Endothelial cell (in vitro differentiated cells): ENCODE data around the gene CRYGS. TPM values are rescaled to one million over a fixed set of nuclear protein-coding genes. Genes with fewer than 3 reads are reported as not detected.

Experiments used
- DNase-seq: peaks from one replicate; pipeline ENCODE4 v3.0.0; 2021; ENCODE audit warnings: low spot score
- H3K27ac Mint-ChIP-seq: one replicate; pipeline ENCODE4 v1.8.0; 2021; ENCODE audit warnings: mixed read lengths, inconsistent platforms; ENCODE audit not compliant: unreplicated experiment
- H3K27me3 Mint-ChIP-seq: one replicate; pipeline ENCODE4 v1.8.0; 2021; ENCODE audit warnings: mild to moderate bottlenecking, moderate library complexity, mixed read lengths, inconsistent platforms; ENCODE audit not compliant: unreplicated experiment
- H3K36me3 Mint-ChIP-seq: one replicate; pipeline ENCODE4 v1.8.0; 2021; ENCODE audit warnings: mild to moderate bottlenecking, low read depth, mixed read lengths, inconsistent platforms; ENCODE audit not compliant: unreplicated experiment
- H3K4me1 Mint-ChIP-seq: one replicate; pipeline ENCODE4 v1.8.0; 2021; ENCODE audit warnings: mild to moderate bottlenecking, mixed read lengths, inconsistent platforms; ENCODE audit not compliant: unreplicated experiment
- H3K4me3 Mint-ChIP-seq: one replicate; pipeline ENCODE4 v1.8.0; 2021; ENCODE audit warnings: mild to moderate bottlenecking, mixed read lengths, inconsistent platforms; ENCODE audit not compliant: unreplicated experiment
- H3K9me3 Mint-ChIP-seq: one replicate; pipeline ENCODE4 v1.8.0; 2021; ENCODE audit warnings: mixed read lengths, inconsistent platforms; ENCODE audit not compliant: unreplicated experiment
- CTCF ChIP-seq: fragments of 200-600 bp; sonication (generic); IDR thresholded peaks from one replicate; pipeline ENCODE4 v1.5.0; 2021; ENCODE audit warnings: antibody characterized with exemption; ENCODE audit not compliant: unreplicated experiment
- total RNA-seq: library from RNA; stranded (reverse); fragmentation: NEBNext Ultra II Directional; extraction: Animal tissue kit (Norgen Biotek cat#: 25700); gene quantifications from one replicate; pipeline ENCODE4 v1.2.1, GENCODE V29; 2021; ENCODE audit not compliant: unreplicated experiment

CRYGS gene
- total RNA-seq, 1 donor from 2014 or later: 5.8 TPM

- no peak for DNase-seq
- no peak for TF ChIP-seq CTCF
- H3K9me3 Mint-ChIP-seq: no peaks in the 10 kb centered on the region
- no peak overlapping the region for H3K4me3 Mint-ChIP-seq
- peaks cover 3% of the 10 kb centered on the region for H3K27me3 Mint-ChIP-seq
- H3K36me3 Mint-ChIP-seq: no peaks in the 10 kb centered on the region
- H3K4me1 Mint-ChIP-seq: no peaks in the 10 kb centered on the region
- H3K27ac Mint-ChIP-seq: no peak overlapping the region
These were observed 27.0 kb downstream of the CRYGS start for GRCh38 chr3:186517218-186517617.

GRCh38 chr3:186516646-186517045 lies 27.5 kb downstream of the CRYGS start:
- DNase-seq: no peak
- Mint-ChIP-seq H3K4me1 (no peaks in the 10 kb centered on the region), H3K27ac (no peak overlapping the region), H3K27me3 (peaks cover 3% of the 10 kb centered on the region), H3K36me3 (no peaks in the 10 kb centered on the region), H3K9me3 (no peaks in the 10 kb centered on the region), H3K4me3 (no peak overlapping the region)
- no peak for TF ChIP-seq CTCF

GRCh38 chr3:186515125-186515524 lies 29.1 kb downstream of the CRYGS start:
- TF ChIP-seq CTCF: no peak
- Mint-ChIP-seq H3K4me1 (no peaks in the 10 kb centered on the region), H3K27me3 (peaks cover 3% of the 10 kb centered on the region), H3K27ac (no peak overlapping the region), H3K9me3 (no peaks in the 10 kb centered on the region), H3K4me3 (no peak overlapping the region), H3K36me3 (no peaks in the 10 kb centered on the region)
- DNase-seq: no peak

GRCh38 chr3:186514296-186515002 lies 29.7 kb downstream of the CRYGS start:
- peaks cover 3% of the 10 kb centered on the region for H3K27me3 Mint-ChIP-seq
- no peak overlapping the region for H3K4me3 Mint-ChIP-seq
- H3K27ac Mint-ChIP-seq: no peak overlapping the region
- no peaks in the 10 kb centered on the region for H3K9me3 Mint-ChIP-seq
- no peaks in the 10 kb centered on the region for H3K4me1 Mint-ChIP-seq
- TF ChIP-seq CTCF: peak; percentile 52
- no peaks in the 10 kb centered on the region for H3K36me3 Mint-ChIP-seq
- peak; percentile 18 for DNase-seq

GRCh38 chr3:186513386-186513785 lies 30.8 kb downstream of the CRYGS start:
- peaks cover 3% of the 10 kb centered on the region for H3K27me3 Mint-ChIP-seq
- no peaks in the 10 kb centered on the region for H3K9me3 Mint-ChIP-seq
- H3K27ac Mint-ChIP-seq: no peak overlapping the region
- H3K36me3 Mint-ChIP-seq: no peaks in the 10 kb centered on the region
- no peak overlapping the region for H3K4me3 Mint-ChIP-seq
- no peak for TF ChIP-seq CTCF
- no peak for DNase-seq
- H3K4me1 Mint-ChIP-seq: no peaks in the 10 kb centered on the region
